Activated naive CD8-positive, alpha-beta T cell treated with anti-CD3 and anti-CD28 coated beads, Interleukin-2, amount 10 ng/mL, durations not matched to agents 7 days and 5 days (primary cell): ENCODE results near the gene CA10. TPM values are rescaled to one million over a fixed set of nuclear protein-coding genes. Genes with fewer than 3 reads are reported as not detected.

Source experiments
- ATAC-seq: fragments of 150-1000 bp; cut with Tn5 transposase; one replicate; pipeline ENCODE4 v1.10.0; 2021; ENCODE audit warnings: low read depth, moderate library complexity
- POLR2A ChIA-PET: fragments of 350-600 bp; sonication (Branson Sonifier 250); formaldehyde crosslinking; loops from one replicate; lab custom pipeline; 2021; ENCODE audit warnings: antibody characterized with exemption; lab: Charles Lee
- DNase-seq: peaks from one replicate; pipeline ENCODE4 v3.0.0; 2021
- H3K27ac Mint-ChIP-seq: one replicate; pipeline ENCODE4 v1.8.0; 2022; ENCODE audit warnings: mild to moderate bottlenecking, mixed read lengths
- H3K27me3 Mint-ChIP-seq: one replicate; pipeline ENCODE4 v1.8.0; 2022; ENCODE audit warnings: mild to moderate bottlenecking, moderate library complexity, mixed read lengths
- H3K36me3 Mint-ChIP-seq: one replicate; pipeline ENCODE4 v1.8.0; 2021; ENCODE audit warnings: mild to moderate bottlenecking, mixed read lengths
- H3K4me1 Mint-ChIP-seq: one replicate; pipeline ENCODE4 v1.8.0; 2021; ENCODE audit warnings: mixed read lengths
- H3K4me3 Mint-ChIP-seq: one replicate; pipeline ENCODE4 v1.8.0; 2022; ENCODE audit warnings: mild to moderate bottlenecking, moderate library complexity, mixed read lengths
- H3K9me3 Mint-ChIP-seq: one replicate; pipeline ENCODE4 v1.8.0; 2021; ENCODE audit warnings: mixed read lengths
- total RNA-seq, 2 experiments: library from RNA; stranded (reverse); gene quantifications; one replicate each; pipeline ENCODE4 v1.2.3, GENCODE V29; 2021

CA10 gene
- total RNA-seq, 2 experiments from 2014 or later, result 0.20 TPM; not detected in 1

DNA sequence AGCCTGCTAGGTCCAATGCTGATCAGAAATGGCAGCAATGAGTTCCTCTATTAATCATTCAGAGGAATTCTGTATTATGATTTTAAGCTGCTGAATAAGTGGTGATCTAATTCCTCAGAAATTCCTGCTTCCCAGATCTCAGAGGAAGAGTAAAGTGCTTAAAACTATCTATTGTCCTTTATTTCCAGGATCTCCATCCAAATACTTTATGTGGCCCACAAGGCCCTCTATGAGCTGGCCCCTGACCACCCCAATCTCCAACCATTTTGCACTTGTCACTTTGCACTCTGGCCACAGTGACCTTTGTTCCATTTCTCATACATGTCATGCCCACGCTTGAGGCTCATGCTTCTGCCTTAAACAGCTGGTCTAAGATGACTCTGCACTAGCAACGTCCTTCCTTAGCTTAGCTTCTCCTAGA lies 93.7 kb downstream of the CA10 start:
- DNase-seq (no peak), ATAC-seq (no peak)
- H3K27ac Mint-ChIP-seq, result no peak overlapping the region
- H3K4me3 Mint-ChIP-seq, result no peak overlapping the region
- peaks cover 2% of the 10 kb centered on the region for H3K27me3 Mint-ChIP-seq
- no peaks in the 10 kb centered on the region for H3K4me1 Mint-ChIP-seq
- H3K36me3 Mint-ChIP-seq, result no peaks in the 10 kb centered on the region
- H3K9me3 Mint-ChIP-seq, result peaks cover 1% of the 10 kb centered on the region
- POLR2A ChIA-PET, result no interaction called here

DNA sequence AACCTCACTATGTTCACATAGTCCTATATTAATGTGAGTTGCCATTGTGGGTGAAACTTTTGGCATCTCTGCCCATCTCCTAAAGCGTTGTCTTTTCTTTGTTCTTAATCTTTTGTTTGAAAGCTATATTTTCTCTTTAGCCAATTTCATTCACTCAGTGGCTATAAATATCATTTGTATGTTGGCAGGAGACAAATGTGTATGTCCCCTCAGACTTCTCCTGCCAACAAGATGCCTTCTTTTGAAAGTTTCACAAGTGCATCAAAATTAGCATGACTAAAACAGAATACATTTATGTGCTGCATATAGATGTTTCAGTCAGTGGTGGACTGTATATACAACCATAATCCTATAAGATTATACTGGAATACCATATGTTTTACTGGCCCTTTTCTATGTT lies 109.0 kb downstream of the CA10 start:
- no peak for DNase-seq
- Mint-ChIP-seq H3K27me3 (no peaks in the 10 kb centered on the region), H3K4me3 (no peak overlapping the region), H3K4me1 (no peaks in the 10 kb centered on the region), H3K9me3 (peaks cover 1% of the 10 kb centered on the region), H3K27ac (no peak overlapping the region), H3K36me3 (no peaks in the 10 kb centered on the region)
- POLR2A ChIA-PET, result no interaction called here
- no peak for ATAC-seq

DNA sequence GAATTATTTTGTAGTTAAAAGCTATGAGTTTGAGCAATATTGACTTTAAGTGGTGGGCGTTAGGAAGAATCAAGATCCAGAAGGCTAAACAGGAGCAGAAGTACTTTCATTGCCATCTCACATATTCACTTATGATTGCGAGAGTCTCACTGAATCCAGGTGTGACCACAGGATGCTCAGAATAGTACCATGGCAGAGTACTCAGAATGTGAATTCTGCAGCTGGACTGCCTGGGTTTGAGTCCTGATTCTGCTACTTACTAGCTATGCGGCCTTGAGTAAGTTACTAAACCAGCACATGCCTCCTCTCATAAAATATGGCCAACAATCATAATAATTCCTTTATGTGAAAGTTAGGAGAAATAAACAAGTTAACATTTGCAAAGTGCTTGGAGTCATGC lies 109.5 kb downstream of the CA10 start:
- ATAC-seq, result no peak
- no peak overlapping the region for H3K4me3 Mint-ChIP-seq
- POLR2A ChIA-PET, result no interaction called here
- no peak overlapping the region for H3K27ac Mint-ChIP-seq
- no peak for DNase-seq
- no peaks in the 10 kb centered on the region for H3K27me3 Mint-ChIP-seq
- H3K4me1 Mint-ChIP-seq, result no peaks in the 10 kb centered on the region
- H3K9me3 Mint-ChIP-seq, result peaks cover 1% of the 10 kb centered on the region
- H3K36me3 Mint-ChIP-seq, result no peaks in the 10 kb centered on the region

DNA sequence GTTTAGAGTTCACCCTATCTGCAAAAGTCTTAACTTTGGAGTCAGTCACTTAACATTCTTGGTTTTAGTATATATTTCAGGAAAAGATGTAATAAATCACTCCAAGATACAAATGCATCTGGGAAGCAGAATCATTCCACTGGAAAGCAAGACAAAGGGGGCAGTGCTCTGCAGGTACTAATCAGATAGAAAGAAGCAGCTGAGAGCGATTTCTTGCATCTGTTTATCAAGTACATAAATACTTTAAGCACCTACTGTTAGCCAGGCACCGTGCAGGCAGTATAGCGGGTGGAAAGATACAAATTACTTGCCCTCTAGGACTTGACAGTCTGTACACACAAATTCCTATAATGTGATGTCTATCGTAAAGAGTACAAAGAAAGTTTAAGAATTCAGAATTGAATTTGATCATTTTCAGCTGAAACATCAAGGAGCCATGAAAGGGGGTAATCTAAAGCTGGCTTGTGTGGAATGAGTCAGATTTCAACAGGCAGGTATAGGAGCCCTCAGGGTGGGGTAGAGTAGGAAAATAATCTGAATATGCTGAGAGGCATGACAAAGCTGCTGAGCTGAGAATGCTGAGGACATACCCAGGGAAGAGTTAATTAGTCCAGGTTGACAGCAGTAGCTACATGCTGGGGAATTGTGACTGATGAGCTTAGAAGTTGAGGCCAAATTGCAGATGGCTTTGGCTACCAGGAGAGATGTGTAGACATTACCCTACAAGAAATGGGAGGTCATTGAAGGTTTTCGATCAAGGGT lies 110.2 kb downstream of the CA10 start:
- POLR2A ChIA-PET, result no interaction called here
- no peak for DNase-seq
- no peaks in the 10 kb centered on the region for H3K9me3 Mint-ChIP-seq
- no peak overlapping the region for H3K4me3 Mint-ChIP-seq
- no peak overlapping the region for H3K27ac Mint-ChIP-seq
- ATAC-seq, result no peak
- H3K4me1 Mint-ChIP-seq, result no peaks in the 10 kb centered on the region
- H3K36me3 Mint-ChIP-seq, result no peaks in the 10 kb centered on the region
- H3K27me3 Mint-ChIP-seq, result no peaks in the 10 kb centered on the region

DNA sequence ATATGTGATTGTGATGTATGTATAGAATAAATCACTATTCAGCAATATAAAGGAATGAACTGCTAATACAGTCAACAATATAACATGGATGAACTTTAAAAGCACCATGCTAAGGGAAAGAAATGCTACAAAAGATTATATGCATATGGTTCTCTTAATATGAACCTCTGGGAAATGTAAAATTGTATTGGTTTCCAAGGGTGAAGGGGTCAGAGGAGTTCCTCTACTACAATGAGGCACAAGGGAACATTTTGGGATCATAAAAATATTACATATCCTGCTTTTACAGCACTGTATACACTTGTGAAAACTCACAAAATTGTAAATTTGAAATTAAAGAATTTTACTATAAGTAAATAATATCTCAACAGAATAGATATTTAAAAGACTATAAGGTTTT lies 111.4 kb downstream of the CA10 start:
- no peaks in the 10 kb centered on the region for H3K9me3 Mint-ChIP-seq
- ATAC-seq, result no peak
- no peak overlapping the region for H3K27ac Mint-ChIP-seq
- DNase-seq, result no peak
- POLR2A ChIA-PET, result no interaction called here
- no peaks in the 10 kb centered on the region for H3K4me1 Mint-ChIP-seq
- H3K36me3 Mint-ChIP-seq, result no peaks in the 10 kb centered on the region
- no peaks in the 10 kb centered on the region for H3K27me3 Mint-ChIP-seq
- no peak overlapping the region for H3K4me3 Mint-ChIP-seq

DNA sequence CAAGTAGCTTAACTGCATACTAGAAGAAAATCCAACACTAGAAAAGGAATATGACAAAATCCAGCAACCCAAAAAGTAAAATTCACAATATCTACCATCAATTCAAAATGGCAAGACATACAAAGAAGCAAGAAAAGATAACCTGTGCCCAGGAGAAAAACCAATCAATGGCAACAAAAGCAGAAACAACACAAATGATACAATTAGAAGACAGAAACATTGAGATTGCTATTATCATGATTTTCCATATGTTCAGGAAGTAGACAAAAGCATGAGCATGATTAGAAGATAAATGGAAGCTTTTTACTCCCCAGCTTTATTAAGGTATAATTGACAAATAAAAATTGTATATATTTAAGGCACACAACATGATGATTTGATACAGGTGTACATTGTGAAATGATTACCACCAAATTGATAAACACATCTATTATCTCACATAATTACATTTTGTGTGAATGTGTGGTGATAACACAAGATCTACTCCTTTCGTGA lies 117.3 kb downstream of the CA10 start:
- Mint-ChIP-seq H3K27me3 (no peaks in the 10 kb centered on the region), H3K9me3 (no peaks in the 10 kb centered on the region), H3K4me1 (no peaks in the 10 kb centered on the region), H3K36me3 (no peaks in the 10 kb centered on the region), H3K4me3 (no peak overlapping the region), H3K27ac (no peak overlapping the region)
- no peak for ATAC-seq
- no peak for DNase-seq
- POLR2A ChIA-PET, result no interaction called here

DNA sequence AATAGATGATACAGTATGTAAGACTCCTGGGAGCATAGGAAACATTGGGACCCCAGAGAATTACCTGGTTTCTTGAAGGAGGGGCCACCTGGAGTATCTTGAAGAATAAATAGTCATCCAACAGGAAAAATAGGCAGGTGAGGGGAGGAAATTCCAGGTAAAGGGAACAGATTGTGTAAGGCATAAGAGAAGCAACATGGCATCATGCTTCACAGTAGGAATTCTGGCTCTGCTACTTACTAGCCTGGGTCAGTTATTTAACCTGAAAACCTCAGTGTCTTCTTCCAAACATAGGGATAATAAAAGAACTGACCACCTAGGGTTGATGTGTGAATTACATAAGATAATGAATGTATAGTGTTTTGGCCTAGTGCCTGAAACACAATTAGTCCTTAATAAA lies 122.1 kb downstream of the CA10 start:
- H3K4me3 Mint-ChIP-seq, result no peak overlapping the region
- H3K9me3 Mint-ChIP-seq, result no peaks in the 10 kb centered on the region
- H3K36me3 Mint-ChIP-seq, result no peaks in the 10 kb centered on the region
- H3K4me1 Mint-ChIP-seq, result no peaks in the 10 kb centered on the region
- DNase-seq, result no peak
- POLR2A ChIA-PET, result no interaction called here
- no peaks in the 10 kb centered on the region for H3K27me3 Mint-ChIP-seq
- no peak for ATAC-seq
- no peak overlapping the region for H3K27ac Mint-ChIP-seq

DNA sequence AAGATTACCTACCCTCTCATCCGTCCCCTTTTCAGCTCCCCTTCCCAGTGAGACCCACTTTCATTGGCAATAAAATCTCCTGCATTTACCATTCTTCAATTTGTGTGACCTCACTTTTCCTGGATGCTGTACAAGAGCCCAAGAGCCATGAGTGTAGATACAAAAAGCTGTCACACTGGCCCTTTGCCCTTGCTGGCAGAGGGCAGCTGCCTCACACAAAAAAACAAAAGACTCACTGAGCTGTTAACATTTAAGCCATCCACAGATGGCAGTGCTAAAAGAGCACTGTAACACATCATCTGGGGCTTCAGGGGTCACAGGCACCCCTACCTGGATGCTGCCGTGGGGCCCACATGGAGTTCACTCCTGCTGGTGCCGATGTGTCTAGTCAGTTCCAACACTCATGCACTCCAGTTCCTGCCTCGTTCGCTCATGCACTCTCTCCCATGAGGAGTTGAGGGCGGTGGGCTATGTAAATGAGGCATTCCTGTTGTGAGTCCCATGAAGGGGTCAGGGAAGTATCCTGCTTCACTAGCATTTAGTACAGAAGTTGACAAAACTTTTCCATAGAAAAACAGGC lies 123.1 kb downstream of the CA10 start:
- no peaks in the 10 kb centered on the region for H3K36me3 Mint-ChIP-seq
- ATAC-seq (no peak), DNase-seq (no peak)
- no peak overlapping the region for H3K27ac Mint-ChIP-seq
- no peaks in the 10 kb centered on the region for H3K9me3 Mint-ChIP-seq
- no peaks in the 10 kb centered on the region for H3K27me3 Mint-ChIP-seq
- no peak overlapping the region for H3K4me3 Mint-ChIP-seq
- POLR2A ChIA-PET, result no interaction called here
- no peaks in the 10 kb centered on the region for H3K4me1 Mint-ChIP-seq

DNA sequence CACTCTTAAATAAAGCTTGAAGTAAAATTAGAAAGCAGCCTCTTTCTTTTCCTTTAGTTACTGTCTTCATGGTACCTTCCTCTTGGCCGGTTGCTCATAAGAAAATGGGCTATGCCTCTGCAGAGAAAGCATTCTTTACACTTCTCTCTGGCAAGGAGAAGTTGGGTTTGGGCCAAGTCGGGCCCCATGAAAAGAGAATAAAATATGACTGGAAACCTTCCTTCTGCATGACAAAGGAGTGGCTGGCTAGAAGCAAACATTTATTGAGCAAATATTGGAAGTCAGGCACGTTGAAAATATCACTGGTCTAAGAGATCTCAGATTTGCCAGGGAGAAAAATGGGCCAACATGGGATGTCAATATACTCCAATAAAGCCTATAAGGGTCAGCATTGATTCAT lies 126.1 kb downstream of the CA10 start:
- DNase-seq (no peak), ATAC-seq (no peak)
- Mint-ChIP-seq H3K4me3 (no peak overlapping the region), H3K9me3 (no peaks in the 10 kb centered on the region), H3K27ac (no peak overlapping the region), H3K27me3 (no peaks in the 10 kb centered on the region), H3K4me1 (no peaks in the 10 kb centered on the region), H3K36me3 (no peaks in the 10 kb centered on the region)
- POLR2A ChIA-PET, result no interaction called here

DNA sequence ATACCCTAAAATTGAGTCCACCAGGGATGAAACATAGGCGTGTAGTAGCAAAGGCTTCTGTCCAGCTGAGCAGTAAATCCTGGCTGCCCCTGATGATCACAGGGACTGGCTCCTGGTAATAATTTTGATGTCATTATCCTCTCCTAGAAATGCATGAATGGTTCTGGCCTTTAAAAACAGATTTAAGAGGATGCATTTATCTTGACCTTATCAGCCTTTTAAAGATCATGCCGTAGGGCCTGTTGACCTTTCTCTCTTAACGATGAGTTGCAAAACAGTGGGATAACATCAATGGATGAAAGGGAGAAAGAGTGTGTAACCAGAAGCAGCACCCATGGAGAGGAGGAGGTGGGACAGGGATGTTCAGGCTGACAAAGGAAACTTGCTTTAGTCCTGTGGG lies 128.5 kb downstream of the CA10 start:
- Mint-ChIP-seq H3K4me3 (no peak overlapping the region), H3K27me3 (peaks cover 3% of the 10 kb centered on the region), H3K36me3 (no peaks in the 10 kb centered on the region), H3K4me1 (no peaks in the 10 kb centered on the region), H3K27ac (no peak overlapping the region), H3K9me3 (no peaks in the 10 kb centered on the region)
- ATAC-seq, result no peak
- DNase-seq, result no peak
- POLR2A ChIA-PET, result no interaction called here

DNA sequence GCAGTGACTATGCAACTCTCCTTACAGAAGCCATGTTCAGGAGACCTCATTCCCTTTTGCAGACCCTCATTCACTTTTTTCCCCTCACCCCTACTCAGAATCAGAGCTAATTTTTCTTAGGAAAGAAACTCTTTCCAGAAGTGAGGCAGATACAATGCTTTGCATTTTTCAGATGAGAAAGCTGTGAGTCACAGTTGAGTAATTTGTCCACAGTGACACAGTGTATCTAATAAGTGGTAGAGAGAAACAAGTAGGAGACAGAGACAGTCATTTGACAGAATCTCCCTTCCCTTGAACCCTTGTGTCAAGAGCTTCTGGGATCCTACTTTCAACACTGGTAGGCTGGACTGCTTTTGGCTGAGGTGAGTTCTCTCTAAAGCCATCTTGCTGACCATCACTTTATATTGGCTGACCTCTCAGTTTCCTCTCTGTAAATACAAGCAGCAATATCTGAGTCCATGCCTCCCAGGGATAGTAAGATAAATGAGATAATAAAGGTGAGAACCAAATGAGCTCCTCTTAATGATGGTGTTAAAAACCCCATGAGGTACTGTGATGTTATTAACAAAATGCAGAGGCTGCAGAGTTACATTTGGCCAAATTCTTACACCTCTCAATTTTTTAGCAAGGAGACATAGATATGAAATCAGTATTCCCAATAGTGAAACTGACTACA lies 130.8 kb downstream of the CA10 start:
- Mint-ChIP-seq H3K36me3 (no peaks in the 10 kb centered on the region), H3K4me3 (no peak overlapping the region)
- POLR2A ChIA-PET, result no interaction called here

DNA sequence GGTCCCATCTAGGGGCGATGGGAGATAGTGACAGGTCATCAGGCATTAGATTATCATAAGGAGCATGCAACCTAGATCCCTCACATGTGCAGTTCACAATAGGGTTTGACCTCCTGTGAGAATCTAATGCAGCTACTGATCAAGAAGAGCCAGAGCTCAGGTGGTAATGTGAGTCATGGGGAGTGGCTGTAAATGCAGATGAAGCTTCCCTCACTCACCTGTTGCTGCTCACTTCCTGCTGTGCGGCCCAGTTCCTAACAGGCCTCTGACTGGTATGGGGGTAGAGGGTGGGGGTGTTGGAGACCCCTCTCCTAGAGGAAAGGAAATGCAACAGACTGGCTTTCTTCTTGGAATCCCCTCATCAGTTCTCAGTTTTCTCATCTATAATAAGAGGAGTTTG lies 131.4 kb downstream of the CA10 start:
- Mint-ChIP-seq H3K4me1 (no peaks in the 10 kb centered on the region), H3K27me3 (peaks cover 6% of the 10 kb centered on the region)
- POLR2A ChIA-PET, result no interaction called here

More for the DNA sequence above, 130.8 kb downstream of the CA10 start:
- DNase-seq, result no peak
- ATAC-seq, result no peak
- Mint-ChIP-seq H3K4me1 (no peaks in the 10 kb centered on the region), H3K27ac (no peak overlapping the region), H3K27me3 (peaks cover 6% of the 10 kb centered on the region), H3K9me3 (no peaks in the 10 kb centered on the region)

DNA sequence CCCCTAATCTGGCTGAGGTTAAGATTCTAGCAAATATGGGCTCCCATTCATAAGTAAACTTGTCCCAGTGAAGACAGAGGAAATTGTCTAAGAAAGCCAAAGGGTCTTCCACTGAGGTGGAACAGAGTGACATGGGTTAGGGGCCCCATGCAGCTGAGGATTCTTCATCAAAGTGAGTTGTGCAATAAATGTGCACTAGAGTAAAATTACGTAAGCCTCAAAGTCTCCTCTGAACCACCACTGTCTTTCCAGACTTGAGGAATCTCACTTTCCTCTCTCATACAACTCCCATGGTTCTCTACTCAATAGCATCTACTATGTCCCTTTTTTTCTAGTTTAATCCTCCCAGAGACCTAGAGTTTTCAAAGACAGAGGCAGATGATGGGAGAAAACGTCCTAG lies 132.4 kb downstream of the CA10 start:
- Mint-ChIP-seq H3K27me3 (peaks cover 6% of the 10 kb centered on the region), H3K36me3 (no peaks in the 10 kb centered on the region), H3K4me1 (no peaks in the 10 kb centered on the region), H3K4me3 (no peak overlapping the region), H3K9me3 (no peaks in the 10 kb centered on the region), H3K27ac (no peak overlapping the region)
- POLR2A ChIA-PET, result no interaction called here
- DNase-seq (no peak), ATAC-seq (no peak)

More for the DNA sequence above, 131.4 kb downstream of the CA10 start:
- Mint-ChIP-seq H3K9me3 (no peaks in the 10 kb centered on the region), H3K4me3 (no peak overlapping the region), H3K27ac (no peak overlapping the region), H3K36me3 (no peaks in the 10 kb centered on the region)
- no peak for DNase-seq
- no peak for ATAC-seq

DNA sequence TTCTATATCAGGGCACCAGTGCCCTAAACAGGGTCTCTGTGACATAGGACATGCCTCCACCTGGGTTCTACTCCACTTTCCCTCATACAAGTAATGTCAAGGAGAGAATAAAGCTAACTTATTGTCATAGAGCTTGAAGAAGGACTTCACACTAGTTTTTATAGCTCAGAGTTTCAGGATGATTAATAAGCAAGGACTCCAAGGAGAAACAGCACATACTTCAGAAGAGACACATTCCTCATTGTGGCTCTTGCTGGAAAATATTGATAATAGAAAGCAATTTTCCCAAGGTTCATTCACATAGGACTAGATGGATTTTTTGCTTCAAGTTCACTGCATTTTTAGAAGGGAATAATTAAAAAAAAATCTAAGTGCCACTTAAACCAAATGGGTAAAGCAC lies 133.3 kb downstream of the CA10 start:
- peaks cover 6% of the 10 kb centered on the region for H3K27me3 Mint-ChIP-seq
- H3K9me3 Mint-ChIP-seq, result no peaks in the 10 kb centered on the region
- POLR2A ChIA-PET, result no interaction called here
- no peaks in the 10 kb centered on the region for H3K4me1 Mint-ChIP-seq
- H3K27ac Mint-ChIP-seq, result no peak overlapping the region
- H3K36me3 Mint-ChIP-seq, result no peaks in the 10 kb centered on the region
- H3K4me3 Mint-ChIP-seq, result no peak overlapping the region
- no peak for DNase-seq
- no peak for ATAC-seq
